GM21367 (cell line): ENCODE measurements around the gene SDK1.

Experiments
- ATAC-seq: cut with Tn5 transposase; IDR thresholded peaks from one replicate; pipeline ENCODE4 v1.9.1; 2021; ENCODE audit not compliant: unreplicated experiment

SDK1 gene

GRCh38 chr7:3767917-3768777, 467.1 kb downstream of the SDK1 start:
- no peak for ATAC-seq

DNA sequence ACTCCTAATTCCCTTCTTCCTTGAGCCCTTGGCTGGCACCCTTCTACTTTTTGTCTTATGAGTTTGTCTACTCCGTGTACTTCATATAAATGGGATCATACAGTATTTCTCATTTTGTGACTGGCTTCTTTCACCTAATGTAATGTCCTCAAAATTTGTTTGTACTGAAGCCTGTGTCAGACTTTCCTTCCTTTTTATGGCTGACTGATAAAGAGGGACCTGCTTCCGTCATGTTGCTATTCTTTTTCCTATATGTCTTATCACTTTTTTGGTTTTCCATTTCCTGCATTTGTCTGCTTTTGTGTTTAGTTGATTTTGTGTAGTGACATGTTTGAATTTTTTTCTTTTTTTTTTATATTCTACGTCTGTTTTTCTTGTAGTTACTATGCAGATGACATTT, 470.9 kb downstream of the SDK1 start:
- ATAC-seq: no peak

DNA sequence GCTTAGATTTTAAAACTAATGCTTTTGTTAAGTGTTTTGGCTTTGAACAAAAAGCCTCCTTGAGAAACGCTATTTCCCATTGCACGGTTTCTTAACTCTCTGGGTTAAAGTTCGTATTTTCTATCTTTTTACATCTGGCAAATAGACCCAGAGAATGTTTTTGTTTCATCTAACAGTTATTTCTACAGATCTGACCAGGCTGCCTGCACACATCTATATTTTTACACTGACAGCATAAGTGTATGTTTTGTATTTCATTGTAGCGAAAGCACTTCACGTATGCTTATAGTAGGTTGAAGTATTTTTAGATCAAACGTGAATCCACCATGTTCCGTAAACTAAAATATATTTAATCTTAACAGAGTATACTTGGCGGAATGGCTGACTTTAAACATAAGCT, 477.3 kb downstream of the SDK1 start:
- ATAC-seq: no peak

GRCh38 chr7:3780016-3780415, 479.0 kb downstream of the SDK1 start:
- no peak for ATAC-seq

GRCh38 chr7:3780525-3780924, 479.5 kb downstream of the SDK1 start:
- ATAC-seq: no peak

DNA sequence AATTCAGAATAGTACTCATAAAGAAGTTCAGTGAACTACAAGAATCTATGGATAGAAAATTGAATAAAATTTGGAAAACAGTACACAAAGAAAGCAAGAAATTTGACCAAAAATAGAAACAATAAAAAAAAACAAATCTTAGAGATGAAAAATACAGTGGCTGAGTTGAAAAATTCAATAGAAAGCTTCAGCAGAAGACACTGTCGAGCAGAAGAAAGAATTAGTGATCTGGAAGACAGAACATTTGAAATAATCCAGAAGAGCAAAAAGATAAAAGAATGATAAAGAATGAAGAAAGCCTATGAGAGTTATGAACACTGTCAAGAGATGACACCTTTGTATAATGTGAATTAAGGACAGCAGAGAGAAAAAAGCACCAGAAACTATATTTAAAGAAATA, 480.6 kb downstream of the SDK1 start:
- ATAC-seq: no peak

DNA sequence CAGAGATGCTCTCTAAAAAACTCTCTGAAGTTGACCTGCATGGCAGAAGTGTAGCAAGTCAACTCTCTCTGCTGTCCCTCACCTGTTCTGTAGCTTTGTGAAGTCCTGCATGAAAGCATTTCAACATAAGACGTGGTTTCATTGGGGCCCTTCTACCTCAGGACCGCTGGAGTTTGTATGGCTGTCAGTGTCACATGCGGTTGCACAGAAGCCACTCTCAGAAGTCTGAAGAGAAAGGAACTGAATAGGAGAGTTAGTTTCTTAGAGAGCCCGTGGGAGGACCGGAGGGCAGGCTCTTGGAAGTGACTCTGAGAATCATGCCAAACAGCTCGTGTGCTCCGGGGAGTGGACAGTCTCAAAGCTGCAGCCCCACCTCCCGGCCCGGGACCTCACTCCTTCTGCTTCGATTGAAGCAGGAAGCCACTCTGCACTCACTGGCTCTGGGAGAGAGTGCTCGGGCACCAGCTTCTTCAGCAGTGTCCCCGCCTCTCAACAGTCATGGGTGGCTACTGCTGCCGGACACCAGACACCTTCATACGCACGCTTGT, 486.7 kb downstream of the SDK1 start:
- ATAC-seq: no peak

DNA sequence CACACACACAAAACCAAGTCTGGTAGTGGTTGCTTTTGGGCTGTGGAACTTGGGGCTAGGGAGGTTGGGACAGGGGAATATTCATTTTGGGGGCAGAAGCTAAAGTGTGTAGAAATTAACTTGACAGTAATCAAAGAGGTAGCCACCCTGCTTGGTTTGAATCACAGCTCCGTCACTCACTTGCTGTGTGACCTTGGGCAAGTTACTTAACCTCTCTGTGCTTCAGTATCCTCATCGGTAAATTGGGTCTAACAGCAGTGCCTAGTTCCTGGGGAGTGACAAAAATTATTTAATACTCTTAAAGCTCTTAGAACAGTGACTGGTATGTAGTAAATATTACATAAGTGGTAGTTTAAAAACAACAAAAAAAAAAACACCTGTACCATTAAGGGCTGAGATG, 489.8 kb downstream of the SDK1 start:
- no peak for ATAC-seq

DNA sequence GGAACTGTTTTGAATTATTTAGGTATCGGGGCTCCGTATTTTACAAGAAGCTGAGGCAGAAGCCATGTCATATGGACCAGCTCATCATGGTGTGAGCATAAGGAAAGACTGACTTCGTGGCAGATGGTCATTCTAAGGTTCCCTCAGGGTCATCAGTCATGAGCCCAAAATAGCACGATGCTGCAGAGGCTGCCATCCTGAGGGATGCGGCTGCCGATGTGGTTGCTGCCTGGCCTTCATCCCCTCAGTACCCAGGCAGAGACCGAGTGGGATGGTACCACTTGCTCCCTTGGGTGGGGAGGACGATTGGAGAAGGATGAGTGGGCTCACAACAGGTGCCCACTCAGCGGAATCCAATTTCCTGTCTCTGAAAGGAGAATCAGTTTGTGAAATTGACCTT, 490.3 kb downstream of the SDK1 start:
- ATAC-seq: no peak

DNA sequence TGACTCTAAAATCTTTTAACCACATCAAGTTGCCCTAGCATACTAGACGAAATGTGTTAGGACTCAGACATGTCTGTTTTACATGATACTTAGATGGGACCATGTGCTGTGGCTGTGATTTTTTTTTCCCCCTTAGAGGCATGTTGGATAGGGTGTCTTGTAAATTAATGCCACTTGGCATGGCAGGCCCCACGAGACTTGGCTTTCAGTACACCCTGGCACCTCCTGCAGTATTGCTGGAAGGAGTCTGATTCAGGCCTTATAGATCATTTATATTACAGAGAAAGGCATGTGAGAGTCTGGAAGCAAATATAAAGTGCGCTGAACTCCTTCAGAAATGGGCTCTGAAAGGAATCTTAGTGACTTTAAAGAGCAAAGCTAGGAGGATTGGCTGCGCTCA, 494.1 kb downstream of the SDK1 start:
- ATAC-seq: no peak

DNA sequence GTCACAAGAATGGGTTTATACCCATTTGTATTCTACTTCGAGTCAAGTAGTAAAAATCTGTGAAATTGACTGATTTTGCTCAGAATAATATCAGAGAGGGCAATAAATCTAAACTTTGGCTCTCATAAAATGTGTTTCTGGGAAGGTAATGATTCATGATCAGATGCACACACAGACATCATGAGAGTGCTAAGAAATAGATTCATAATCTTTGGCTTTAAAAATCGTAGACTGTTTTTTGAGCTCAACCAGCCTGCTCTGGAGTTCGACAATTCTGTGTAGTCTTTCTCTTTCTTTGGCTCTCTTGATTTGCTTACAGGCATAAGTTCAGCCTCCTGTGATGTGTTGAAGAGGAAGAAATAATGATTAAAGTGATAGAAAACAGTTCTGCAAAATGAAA, 494.7 kb downstream of the SDK1 start:
- ATAC-seq: no peak

- no peak for ATAC-seq
Observed at GRCh38 chr7:3805151-3805550, 504.1 kb downstream of the SDK1 start.

DNA sequence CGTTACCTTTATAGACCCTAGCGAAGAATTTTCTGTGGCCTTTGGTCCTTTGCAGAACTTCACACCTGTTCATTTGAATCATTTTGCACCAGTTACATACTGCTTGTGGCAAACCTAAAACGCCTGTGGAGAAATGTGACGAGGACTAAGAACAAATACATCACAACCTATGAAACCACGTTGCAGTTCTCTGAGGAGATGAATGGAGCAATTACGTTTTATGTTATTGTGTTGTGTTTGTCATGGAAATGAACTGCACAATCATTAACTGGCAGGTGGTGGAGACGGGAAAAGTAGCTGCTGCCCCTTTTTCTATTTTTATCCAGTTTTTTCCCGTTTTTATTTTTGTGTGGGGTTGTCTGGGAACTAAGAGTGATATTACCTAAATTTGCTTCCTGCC, 505.5 kb downstream of the SDK1 start:
- ATAC-seq: no peak

DNA sequence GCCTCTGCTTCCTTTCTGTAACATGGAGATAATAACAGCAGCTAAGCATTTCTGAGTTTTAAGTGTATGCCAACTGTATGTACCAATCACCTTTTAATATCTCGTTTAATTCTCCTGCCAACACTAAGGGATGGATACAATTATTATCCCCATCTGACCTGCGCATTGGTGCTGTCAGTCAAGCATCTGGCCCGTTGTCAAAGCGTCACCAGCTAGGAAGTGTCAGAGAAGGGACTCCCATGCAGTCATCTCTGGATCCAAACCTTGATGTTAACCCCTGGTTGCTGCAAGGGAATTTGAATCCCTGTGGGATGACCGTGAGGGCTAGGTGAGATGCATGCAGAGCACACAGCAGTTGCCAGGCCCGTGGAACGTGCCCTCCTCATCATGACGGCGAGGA, 506.8 kb downstream of the SDK1 start:
- ATAC-seq: no peak

- ATAC-seq: no peak
Observed at GRCh38 chr7:3821488-3821887, 520.4 kb downstream of the SDK1 start.

GRCh38 chr7:3825491-3825890, 524.4 kb downstream of the SDK1 start:
- no peak for ATAC-seq

DNA sequence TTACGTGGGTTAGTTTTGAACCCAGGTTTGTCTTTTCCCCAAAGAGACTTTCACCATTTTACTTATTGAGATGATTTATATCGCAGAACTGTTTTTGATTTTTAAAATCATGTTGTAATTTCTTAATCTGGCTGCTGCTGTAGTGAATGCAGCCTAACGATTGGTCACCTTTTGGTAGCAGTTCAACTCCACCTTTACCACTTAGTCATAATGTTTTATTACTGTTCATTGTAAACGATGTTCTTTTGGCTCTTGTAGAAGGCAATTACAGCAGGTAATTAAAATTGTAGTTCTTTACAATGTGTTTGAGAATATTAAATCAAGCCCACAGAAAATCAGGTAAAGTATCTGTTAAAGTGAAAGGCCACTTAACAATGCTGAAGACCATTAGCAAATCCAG, 531.1 kb downstream of the SDK1 start:
- ATAC-seq: no peak

GRCh38 chr7:3835109-3835508, 534.1 kb downstream of the SDK1 start:
- ATAC-seq: no peak

- ATAC-seq: no peak
Observed at GRCh38 chr7:3836855-3837254, 535.8 kb downstream of the SDK1 start.

- no peak for ATAC-seq
Observed at GRCh38 chr7:3844540-3845151, 543.6 kb downstream of the SDK1 start.

DNA sequence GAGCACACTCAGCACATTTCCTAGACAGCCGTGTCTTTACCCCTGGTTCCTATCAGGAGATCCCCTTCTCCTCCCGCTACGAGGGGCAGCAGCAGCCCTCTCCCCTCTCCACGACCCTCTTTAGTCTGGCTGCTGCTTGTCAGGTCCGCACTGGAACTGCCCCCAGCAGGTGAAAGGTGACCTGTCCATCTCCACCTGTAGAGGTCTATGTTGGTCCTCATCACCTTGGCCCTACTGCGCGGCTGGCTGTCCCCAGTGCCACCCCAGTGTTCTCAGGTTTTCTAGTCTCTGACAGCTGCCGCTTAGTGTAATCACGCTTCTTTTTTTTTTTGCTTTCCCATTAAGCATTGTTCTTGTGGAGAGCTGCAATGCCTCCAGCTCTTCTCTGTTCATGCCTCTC, 545.7 kb downstream of the SDK1 start:
- ATAC-seq: no peak

DNA sequence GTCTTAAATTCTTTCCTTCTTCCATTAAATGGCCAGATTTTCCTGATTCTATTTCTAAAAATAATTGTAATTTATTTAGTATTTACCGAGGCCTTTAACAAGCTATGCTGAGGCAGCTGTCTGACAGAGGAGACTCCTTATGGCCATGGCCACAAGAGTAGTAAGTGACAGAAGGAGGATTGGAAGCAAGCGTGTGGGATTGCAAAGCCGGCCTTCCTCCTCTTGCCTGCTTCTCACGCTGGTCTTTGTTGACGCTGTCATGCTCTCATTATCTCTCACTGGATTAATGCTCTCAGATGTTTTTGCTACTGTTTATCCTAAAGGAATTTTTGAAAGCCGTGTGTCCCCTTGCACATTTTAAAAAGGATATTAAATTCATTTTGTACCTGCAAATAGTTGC, 546.3 kb downstream of the SDK1 start:
- ATAC-seq: no peak
